H9 (cell line): ENCODE data around the gene GMPS. TPM values are rescaled to one million over a fixed set of nuclear protein-coding genes. Genes with fewer than 3 reads are reported as not detected.

Experiments used
- DNase-seq: peaks from one replicate; pipeline ENCODE4 v3.0.0-alpha.2; 2017
- H2AFZ ChIP-seq: one replicate; pipeline ENCODE4 v1.6.1; 2013; ENCODE audit warnings: mild to moderate bottlenecking, low read length, control low read depth, moderate library complexity
- H2AK5ac ChIP-seq: 2 replicates; pipeline ENCODE4 v1.6.1; 2013; ENCODE audit warnings: low read length, control low read depth, mixed read lengths; ENCODE audit not compliant: insufficient read length
- H2BK120ac ChIP-seq: one replicate; pipeline ENCODE4 v1.6.1; 2013; ENCODE audit warnings: low read depth, mild to moderate bottlenecking, low read length, control low read depth, inconsistent platforms; ENCODE audit not compliant: poor library complexity, severe bottlenecking
- H2BK12ac ChIP-seq: 2 replicates; pipeline ENCODE4 v1.6.1; 2013; ENCODE audit warnings: low read length, control low read depth, mixed read lengths, low read depth; ENCODE audit not compliant: insufficient read length
- H2BK15ac ChIP-seq: 2 replicates; pipeline ENCODE4 v1.6.1; 2013; ENCODE audit warnings: low read depth, low read length, control low read depth
- H2BK20ac ChIP-seq: one replicate; pipeline ENCODE4 v1.6.1; 2013; ENCODE audit warnings: low read depth, mild to moderate bottlenecking, low read length, control low read depth, inconsistent platforms; ENCODE audit not compliant: poor library complexity, severe bottlenecking
- H2BK5ac ChIP-seq: 2 replicates; pipeline ENCODE4 v1.6.1; 2013; ENCODE audit warnings: low read length, control low read depth, mixed read lengths; ENCODE audit not compliant: insufficient read length
- H3K14ac ChIP-seq: 2 replicates; pipeline ENCODE4 v1.6.1; 2013; ENCODE audit warnings: low read length, control low read depth; ENCODE audit not compliant: insufficient read depth
- H3K18ac ChIP-seq: 2 replicates; pipeline ENCODE4 v1.6.1; 2013; ENCODE audit warnings: low read depth, mild to moderate bottlenecking, mixed read lengths, low read length, control low read depth; ENCODE audit not compliant: insufficient read length
- H3K23ac ChIP-seq: 2 replicates; pipeline ENCODE4 v1.6.1; 2013; ENCODE audit warnings: low read length, control low read depth, mixed read lengths, low read depth; ENCODE audit not compliant: insufficient read length
- H3K23me2 ChIP-seq: 2 replicates; pipeline ENCODE4 v1.6.1; 2013; ENCODE audit warnings: low read depth, mild to moderate bottlenecking, mixed read lengths, low read length, control low read depth; ENCODE audit not compliant: insufficient read length, poor library complexity, severe bottlenecking
- H3K27ac ChIP-seq: 2 replicates; pipeline ENCODE4 v1.5.1; 2013; ENCODE audit warnings: low read length, control low read depth, mixed read lengths, low read depth; ENCODE audit not compliant: insufficient read length
- H3K27me3 ChIP-seq: 2 replicates; pipeline ENCODE4 v1.6.1; 2013; ENCODE audit warnings: low read length, control low read depth, inconsistent platforms; ENCODE audit not compliant: insufficient read depth
- H3K4ac ChIP-seq: 2 replicates; pipeline ENCODE4 v1.6.1; 2013; ENCODE audit warnings: low read depth, mild to moderate bottlenecking, control low read depth, inconsistent platforms, low read length, moderate library complexity
- H3K4me1 ChIP-seq: 2 replicates; pipeline ENCODE4 v1.6.1; 2013; ENCODE audit warnings: low read length, control low read depth, inconsistent platforms; ENCODE audit not compliant: insufficient read depth
- H3K4me2 ChIP-seq: 2 replicates; pipeline ENCODE4 v1.6.1; 2013; ENCODE audit warnings: low read length, control low read depth, mixed read lengths; ENCODE audit not compliant: insufficient read length, insufficient read depth
- H3K56ac ChIP-seq: 2 replicates; pipeline ENCODE4 v1.6.1; 2013; ENCODE audit warnings: low read depth, mild to moderate bottlenecking, mixed read lengths, low read length, control low read depth; ENCODE audit not compliant: insufficient read length
- H3K79me1 ChIP-seq: 2 replicates; pipeline ENCODE4 v1.6.1; 2013; ENCODE audit warnings: low read depth, mild to moderate bottlenecking, moderate library complexity, low read length, control low read depth, inconsistent platforms; ENCODE audit not compliant: insufficient read depth, poor library complexity, severe bottlenecking
- H3K79me2 ChIP-seq: 2 replicates; pipeline ENCODE4 v1.6.1; 2013; ENCODE audit warnings: low read length, control low read depth, inconsistent platforms; ENCODE audit not compliant: insufficient read depth
- H3K9ac ChIP-seq: 2 replicates; pipeline ENCODE4 v1.6.1; 2013; ENCODE audit warnings: low read length, control low read depth, mixed read lengths; ENCODE audit not compliant: insufficient read length; ENCODE audit errors: extremely low read depth
- H3K9me3 ChIP-seq: one replicate; pipeline ENCODE4 v1.6.1; 2013; ENCODE audit warnings: low read depth, low read length, inconsistent platforms; ENCODE audit not compliant: control insufficient read depth
- H3T11ph ChIP-seq: one replicate; pipeline ENCODE4 v1.6.1; 2013; ENCODE audit warnings: mild to moderate bottlenecking, low read length, control low read depth, inconsistent platforms
- H4K20me1 ChIP-seq: one replicate; pipeline ENCODE4 v1.6.1; 2013; ENCODE audit not compliant: control insufficient read depth, insufficient read length, insufficient read depth
- H4K5ac ChIP-seq: 2 replicates; pipeline ENCODE4 v1.6.1; 2013; ENCODE audit warnings: low read depth, mild to moderate bottlenecking, mixed read lengths, low read length, control low read depth; ENCODE audit not compliant: insufficient read length
- H4K8ac ChIP-seq: replicated peaks from 2 replicates; pipeline ENCODE4 v1.6.1; 2013; ENCODE audit warnings: low read length, control low read depth, mixed read lengths, low read depth; ENCODE audit not compliant: insufficient read length
- H4K91ac ChIP-seq: 2 replicates; pipeline ENCODE4 v1.6.1; 2013; ENCODE audit warnings: low read depth, mild to moderate bottlenecking, moderate library complexity, mixed read lengths, low read length, control low read depth; ENCODE audit not compliant: insufficient read length
- H3K27ac Mint-ChIP-seq, 3 experiments: 2 replicates in 2 of 3; 3 replicates in 1 of 3; pipeline ENCODE4 v1.8.0; 2020 to 2021; ENCODE audit warnings: mixed read lengths in 3 of 3, mild to moderate bottlenecking in 1 of 3, moderate library complexity in 1 of 3
- H3K27me3 Mint-ChIP-seq: 2 replicates; pipeline ENCODE4 v1.8.0; 2021; ENCODE audit warnings: low read depth, mild to moderate bottlenecking, moderate library complexity, mixed read lengths
- H3K36me3 Mint-ChIP-seq, 3 experiments: 2 replicates in 2 of 3; 3 replicates in 1 of 3; pipeline ENCODE4 v1.8.0; 2020 to 2021; ENCODE audit warnings: low read depth in 3 of 3, mixed read lengths in 3 of 3; ENCODE audit not compliant: insufficient read depth in 1 of 3
- H3K4me1 Mint-ChIP-seq, 2 experiments: 2 replicates each; pipeline ENCODE4 v1.8.0; 2020; ENCODE audit warnings: mixed read lengths in 2 of 2
- H3K4me3 Mint-ChIP-seq, 2 experiments: 2 replicates in 1 of 2; 3 replicates in 1 of 2; pipeline ENCODE4 v1.8.0; 2020 to 2021; ENCODE audit warnings: mild to moderate bottlenecking in 2 of 2, mixed read lengths in 2 of 2, moderate library complexity in 1 of 2
- H3K9me3 Mint-ChIP-seq, 2 experiments: 2 replicates in 1 of 2; 3 replicates in 1 of 2; pipeline ENCODE4 v1.8.0; 2020; ENCODE audit warnings: mild to moderate bottlenecking in 2 of 2, mixed read lengths in 2 of 2, moderate library complexity in 1 of 2
- CTCF ChIP-seq: fragments of 200-600 bp; sonication (generic); conservative IDR thresholded peaks from 3 replicates; pipeline ENCODE4 v1.8.0; 2021; ENCODE audit warnings: antibody characterized with exemption, mild to moderate bottlenecking
- WGBS: extraction: QIAGEN DNeasy Blood & Tissue Kit; methylation state at CpG from one replicate; pipeline ENCODE4 v1.1.7; 2013; ENCODE audit warnings: missing lambda C conversion rate, low lambda C conversion rate, mixed read lengths; ENCODE audit not compliant: insufficient read length; ENCODE audit errors: extremely low coverage; 5-methylcytosine and 5-hydroxymethylcytosine counted together
- total RNA-seq: library from RNA; stranded (reverse); gene quantifications from 2 replicates; pipeline ENCODE4 v1.2.1, GENCODE V29; 2021

Gene GMPS
- total RNA-seq, 1 experiment from 2014 or later = 142 TPM

DNA sequence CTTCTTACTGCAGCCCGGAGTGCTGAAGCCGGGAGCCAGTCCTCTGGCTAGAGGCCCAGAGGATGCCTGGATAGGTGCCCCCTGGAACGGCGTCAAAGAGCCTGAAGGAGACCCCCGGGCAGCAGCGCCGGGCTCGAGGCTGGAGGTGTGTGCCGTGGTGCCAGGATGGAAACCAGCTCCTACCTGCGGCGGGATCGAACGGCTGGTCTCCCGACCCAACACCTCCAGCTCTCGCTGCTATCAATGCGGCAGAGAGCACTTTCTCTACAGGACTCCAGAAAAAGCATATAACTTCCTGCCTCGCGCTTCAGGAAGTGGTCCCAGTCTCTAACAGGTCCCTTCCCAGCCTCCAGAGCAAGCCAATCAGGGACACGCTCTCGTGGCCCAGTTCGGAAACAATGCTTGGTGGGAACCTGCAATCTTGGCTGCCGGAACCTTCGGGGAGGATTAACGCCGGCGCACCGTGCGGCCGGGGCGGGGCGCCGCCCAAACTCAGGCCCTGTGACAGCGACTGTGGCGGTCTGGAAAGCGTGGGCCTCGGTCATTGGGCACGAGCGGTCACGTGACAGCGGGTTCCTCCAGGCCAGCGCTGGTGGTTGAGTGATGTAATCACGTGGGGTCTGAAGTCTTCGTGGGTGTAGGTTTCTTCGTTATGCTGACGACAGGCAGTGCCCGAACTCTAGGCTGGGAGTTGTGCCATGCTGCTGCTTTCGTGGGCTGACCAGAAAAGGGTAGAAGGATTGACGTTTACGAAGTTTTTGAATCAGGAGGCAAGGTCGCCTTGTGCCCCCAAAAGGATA lies 16.1 kb upstream of the GMPS start, which contains the start of gene SLC33A1:
TSS of gene SLC33A1 (minus strand) at position 287 of the 800 bp plus-strand sequence. CDS start 430 bp downstream, outside the sequence.
- Histone ChIP-seq H2AFZ (peak within 1 kb of the TSS; percentile 0), H4K8ac (no peak within 1 kb of the TSS), H3K23me2 (peaks cover 14% of the 10 kb centered on the region), H3K9ac (peak within 1 kb of the TSS; percentile 87), H2BK5ac (no peak within 1 kb of the TSS), H2BK15ac (no peak within 1 kb of the TSS), H3K14ac (peak within 1 kb of the TSS; percentile 53; the same call in 1 of the 2 replicates), H3K27ac (peak within 1 kb of the TSS; percentile 43), H3K27me3 (no peaks in the 10 kb centered on the region), H3K9me3 (no peaks in the 10 kb centered on the region), H4K91ac (no peak within 1 kb of the TSS), H3K79me1 (peaks cover 3% of the 10 kb centered on the region), H3K23ac (no peak within 1 kb of the TSS), H3T11ph (no peak within 1 kb of the TSS), H3K56ac (no peak within 1 kb of the TSS), H3K4ac (no peak within 1 kb of the TSS; the same call in 1 of the 2 replicates), H3K18ac (peak within 1 kb of the TSS; percentile 59), H2BK120ac (peak within 1 kb of the TSS; percentile 78), H3K4me1 (no peaks in the 10 kb centered on the region; the same call in 1 of the 2 replicates), H3K79me2 (peaks cover 14% of the 10 kb centered on the region; the same call in 1 of the 2 replicates), H2BK12ac (no peak within 1 kb of the TSS), H2BK20ac (no peak within 1 kb of the TSS), H2AK5ac (no peak within 1 kb of the TSS), H4K5ac (peak within 1 kb of the TSS; percentile 63), H3K4me2 (peak within 1 kb of the TSS; percentile 88), H4K20me1 (no peaks in the 10 kb centered on the region)
- Mint-ChIP-seq H3K9me3 (no peaks in the 10 kb centered on the region), H3K27ac (peak within 1 kb of the TSS; percentile 98), H3K27me3 (peaks cover 7% of the 10 kb centered on the region), H3K4me1 (peaks cover 19 to 25% of the 10 kb centered on the region in 2 experiments), H3K4me3 (peak within 1 kb of the TSS; percentile 95 to 98), H3K36me3 (peaks cover 0 to 6% (median 0%) of the 10 kb centered on the region in 3 experiments; a peak in 2 of 7 replicates)
- TF ChIP-seq CTCF = no peak
- DNase-seq = peak; percentile 100
- no CpG with 5 or more reads among the region's 50 CpGs for WGBS
